Measurements from ENCODE around the gene MYO18B.

MYO18B gene

DNA sequence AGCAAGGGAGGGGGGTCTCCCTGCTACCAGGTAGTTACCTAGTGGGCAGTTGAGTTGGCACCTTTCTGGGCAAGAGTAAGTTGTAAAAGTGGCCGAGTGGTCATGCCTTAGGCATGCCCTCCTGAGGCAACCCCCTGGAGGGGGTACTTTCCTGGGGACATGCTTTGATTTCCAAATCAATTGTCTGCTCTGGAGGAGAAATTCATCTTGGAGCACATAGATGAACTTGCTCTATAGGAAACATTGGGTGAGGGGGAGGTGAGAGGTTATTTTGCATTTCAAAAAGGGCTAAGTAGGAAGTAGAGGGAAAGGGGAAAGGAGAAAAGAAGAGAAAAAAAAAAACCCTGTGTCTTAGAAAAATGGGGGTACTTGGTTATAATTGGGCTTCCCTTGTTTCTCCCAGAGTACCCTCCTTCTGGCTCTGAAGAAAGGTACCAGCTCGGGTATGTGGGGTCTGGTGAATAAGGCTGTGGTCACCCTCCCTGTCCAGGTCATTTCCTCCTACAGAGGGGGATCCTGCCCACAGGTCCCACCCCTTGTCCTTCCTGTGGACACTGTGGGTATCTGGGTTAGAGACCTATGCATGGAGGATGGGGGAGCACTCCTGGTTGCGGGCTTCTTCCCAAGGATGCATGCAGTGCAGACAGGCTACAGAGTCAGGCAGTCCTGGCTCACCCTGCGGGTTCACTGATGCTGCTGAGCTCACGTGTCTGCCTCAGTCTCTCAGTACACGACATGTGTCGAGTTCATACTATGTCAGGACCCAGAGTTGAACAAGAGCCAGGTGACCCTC is 193.5 kb downstream of the MYO18B start:
- DNase-seq (ENCODE audit: low read depth, low spot score): no peak
- in situ Hi-C loops (cut with HindIII; ENCODE audit: low sequenced_read_pairs): no loop called here
- TF ChIP-seq, protein P1, sequence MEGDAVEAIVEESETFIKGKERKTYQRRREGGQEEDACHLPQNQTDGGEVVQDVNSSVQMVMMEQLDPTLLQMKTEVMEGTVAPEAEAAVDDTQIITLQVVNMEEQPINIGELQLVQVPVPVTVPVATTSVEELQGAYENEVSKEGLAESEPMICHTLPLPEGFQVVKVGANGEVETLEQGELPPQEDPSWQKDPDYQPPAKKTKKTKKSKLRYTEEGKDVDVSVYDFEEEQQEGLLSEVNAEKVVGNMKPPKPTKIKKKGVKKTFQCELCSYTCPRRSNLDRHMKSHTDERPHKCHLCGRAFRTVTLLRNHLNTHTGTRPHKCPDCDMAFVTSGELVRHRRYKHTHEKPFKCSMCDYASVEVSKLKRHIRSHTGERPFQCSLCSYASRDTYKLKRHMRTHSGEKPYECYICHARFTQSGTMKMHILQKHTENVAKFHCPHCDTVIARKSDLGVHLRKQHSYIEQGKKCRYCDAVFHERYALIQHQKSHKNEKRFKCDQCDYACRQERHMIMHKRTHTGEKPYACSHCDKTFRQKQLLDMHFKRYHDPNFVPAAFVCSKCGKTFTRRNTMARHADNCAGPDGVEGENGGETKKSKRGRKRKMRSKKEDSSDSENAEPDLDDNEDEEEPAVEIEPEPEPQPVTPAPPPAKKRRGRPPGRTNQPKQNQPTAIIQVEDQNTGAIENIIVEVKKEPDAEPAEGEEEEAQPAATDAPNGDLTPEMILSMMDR (IDR thresholded peaks at IDR 0.05; ENCODE audit: low read depth, low read length): no peak
- no peak overlapping the region for H3K4me3 ChIP-seq (ENCODE audit: low read depth, low read length)

DNA sequence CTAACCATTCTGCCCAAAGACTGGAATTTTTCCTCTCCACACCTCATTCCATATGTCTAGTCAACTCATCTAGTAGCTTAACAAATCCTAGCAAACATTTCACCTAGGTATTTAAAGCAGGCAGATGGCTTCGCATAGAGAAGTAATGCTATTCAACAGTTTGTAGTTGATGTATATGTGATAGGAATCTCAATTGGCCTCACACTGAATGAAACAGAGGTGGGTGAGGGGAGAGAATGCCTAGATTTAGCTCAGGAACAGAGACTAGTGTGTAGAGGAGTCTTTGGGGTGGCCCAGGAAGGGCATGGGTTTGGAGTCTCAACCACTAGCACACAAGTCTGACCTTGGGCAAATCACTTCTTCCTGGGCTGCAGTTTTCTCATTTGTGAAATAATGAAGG is 196.2 kb downstream of the MYO18B start:
- no peak for DNase-seq (ENCODE audit: low read depth, low spot score)
- TF ChIP-seq, protein P1 (IDR thresholded peaks at IDR 0.05; ENCODE audit: low read depth, low read length): no peak
- in situ Hi-C loops (cut with HindIII; ENCODE audit: low sequenced_read_pairs): no loop called here
- no peak overlapping the region for H3K4me3 ChIP-seq (ENCODE audit: low read depth, low read length)

DNA sequence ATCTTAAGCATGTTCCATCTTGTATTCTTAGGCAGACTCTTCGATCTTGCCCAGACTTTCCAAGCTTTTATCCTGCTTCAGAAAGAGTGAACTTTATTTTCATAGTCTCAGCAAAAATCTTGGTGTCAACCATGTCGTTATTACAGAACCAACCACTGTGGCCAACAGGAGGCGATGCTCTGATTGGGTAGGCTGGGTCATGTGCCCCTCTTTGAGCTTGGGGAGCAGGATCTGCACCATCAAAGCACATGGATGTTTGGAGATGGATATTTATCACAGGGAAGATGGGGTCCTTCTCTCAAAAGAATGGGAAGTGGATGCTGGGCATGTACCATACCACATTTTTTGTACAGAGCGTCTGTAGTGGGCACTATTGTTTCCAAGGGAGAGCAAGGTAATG is 197.4 kb downstream of the MYO18B start:
- no peak overlapping the region for H3K4me3 ChIP-seq (ENCODE audit: low read depth, low read length)
- in situ Hi-C loops (cut with HindIII; ENCODE audit: low sequenced_read_pairs): no loop called here
- DNase-seq (ENCODE audit: low read depth, low spot score): no peak
- TF ChIP-seq, protein P1 (IDR thresholded peaks at IDR 0.05; ENCODE audit: low read depth, low read length): no peak

- H3K4me3 ChIP-seq (ENCODE audit: low read depth, low read length): no peak overlapping the region
- in situ Hi-C loops (cut with HindIII; ENCODE audit: low sequenced_read_pairs): no loop called here
- no peak for DNase-seq (ENCODE audit: low read depth, low spot score)
- TF ChIP-seq, protein P1 (IDR thresholded peaks at IDR 0.05; ENCODE audit: low read depth, low read length): no peak
Observed at GRCh38 chr22:25940479-25940878, 198.5 kb downstream of the MYO18B start.

DNA sequence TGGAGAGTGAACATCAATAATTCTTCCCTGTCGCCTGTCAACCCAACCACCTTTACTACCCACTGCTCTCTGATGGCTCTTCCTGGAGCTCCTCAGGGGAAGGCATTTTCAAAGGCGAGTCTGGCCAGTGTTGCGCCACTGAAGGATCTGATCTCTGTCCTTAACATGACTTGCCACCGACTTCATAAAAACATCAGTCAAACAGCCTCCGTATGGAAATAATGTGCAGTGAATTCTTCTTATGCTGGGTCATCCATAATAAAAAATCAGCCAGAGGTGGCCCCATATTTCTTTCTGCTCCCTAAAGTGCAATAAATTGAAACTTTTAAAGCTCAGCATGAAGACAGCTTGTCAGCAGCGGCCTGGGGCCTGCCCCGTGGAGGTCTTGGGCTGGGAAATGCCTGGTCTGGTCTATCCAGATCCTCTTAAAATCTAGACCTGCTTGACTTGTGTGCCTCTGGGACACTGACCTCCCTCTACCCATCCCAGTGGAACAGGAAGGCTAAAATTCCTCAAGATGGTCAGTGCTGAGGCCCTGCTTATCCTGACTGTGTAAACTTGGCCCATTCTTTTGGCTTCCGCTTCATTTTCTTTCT is 199.5 kb downstream of the MYO18B start:
- no peak for DNase-seq (ENCODE audit: low read depth, low spot score)
- in situ Hi-C loops (cut with HindIII; ENCODE audit: low sequenced_read_pairs): no loop called here
- TF ChIP-seq, protein P1 (IDR thresholded peaks at IDR 0.05; ENCODE audit: low read depth, low read length): no peak
- no peak overlapping the region for H3K4me3 ChIP-seq (ENCODE audit: low read depth, low read length)

- TF ChIP-seq, protein P1 (IDR thresholded peaks at IDR 0.05; ENCODE audit: low read depth, low read length): no peak
- in situ Hi-C loops (cut with HindIII; ENCODE audit: low sequenced_read_pairs): no loop called here
- no peak overlapping the region for H3K4me3 ChIP-seq (ENCODE audit: low read depth, low read length)
- no peak for DNase-seq (ENCODE audit: low read depth, low spot score)
Observed at GRCh38 chr22:25942115-25942855, 200.3 kb downstream of the MYO18B start.

Measured in astrocyte of the spinal cord (primary cell).